Testis (tissue), 2 donors: ENCODE results near the gene IRF8.

Source experiments
- POLR2A ChIP-seq: fragments of 450-650 bp; IDR thresholded peaks from one replicate; pipeline ENCODE4 v1.6.1; 2017; ENCODE audit warnings: antibody characterized with exemption, mild to moderate bottlenecking, moderate library complexity
- TF ChIP-seq, protein P1 (sequence below), 3 experiments: fragments of 450-650 bp in 2 of 3; fragments of 200-600 bp in 1 of 3; sonication (generic) in 1 of 3; IDR thresholded peaks; one replicate each; pipeline ENCODE4 v1.5.1; 2016 to 2019; ENCODE audit warnings: antibody characterized with exemption in 3 of 3, mild to moderate bottlenecking in 2 of 3, moderate library complexity in 1 of 3

DNA sequence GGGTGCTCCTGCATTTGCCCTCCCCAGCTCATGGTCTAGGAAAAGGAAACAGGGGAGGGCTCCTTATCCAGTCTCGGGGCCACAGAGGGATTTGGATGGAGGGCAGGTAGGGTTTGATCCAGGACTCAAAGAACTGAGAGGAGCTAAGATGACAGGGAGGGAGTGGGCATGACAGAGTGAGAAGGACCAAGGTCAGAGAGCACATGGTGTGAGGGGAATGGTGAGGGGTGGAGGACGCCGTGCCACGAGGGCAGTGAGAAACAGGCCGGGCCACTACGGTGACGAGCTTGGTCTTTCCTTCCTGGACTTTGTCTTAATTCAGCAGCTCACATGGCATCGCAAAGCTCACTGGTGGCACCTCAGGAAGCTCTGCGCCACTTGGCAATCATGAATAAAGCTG, 35.2 kb downstream of the IRF8 start:
- TF ChIP-seq, protein P1, sequence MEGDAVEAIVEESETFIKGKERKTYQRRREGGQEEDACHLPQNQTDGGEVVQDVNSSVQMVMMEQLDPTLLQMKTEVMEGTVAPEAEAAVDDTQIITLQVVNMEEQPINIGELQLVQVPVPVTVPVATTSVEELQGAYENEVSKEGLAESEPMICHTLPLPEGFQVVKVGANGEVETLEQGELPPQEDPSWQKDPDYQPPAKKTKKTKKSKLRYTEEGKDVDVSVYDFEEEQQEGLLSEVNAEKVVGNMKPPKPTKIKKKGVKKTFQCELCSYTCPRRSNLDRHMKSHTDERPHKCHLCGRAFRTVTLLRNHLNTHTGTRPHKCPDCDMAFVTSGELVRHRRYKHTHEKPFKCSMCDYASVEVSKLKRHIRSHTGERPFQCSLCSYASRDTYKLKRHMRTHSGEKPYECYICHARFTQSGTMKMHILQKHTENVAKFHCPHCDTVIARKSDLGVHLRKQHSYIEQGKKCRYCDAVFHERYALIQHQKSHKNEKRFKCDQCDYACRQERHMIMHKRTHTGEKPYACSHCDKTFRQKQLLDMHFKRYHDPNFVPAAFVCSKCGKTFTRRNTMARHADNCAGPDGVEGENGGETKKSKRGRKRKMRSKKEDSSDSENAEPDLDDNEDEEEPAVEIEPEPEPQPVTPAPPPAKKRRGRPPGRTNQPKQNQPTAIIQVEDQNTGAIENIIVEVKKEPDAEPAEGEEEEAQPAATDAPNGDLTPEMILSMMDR (IDR thresholded peaks at IDR 0.05), result no peak
- TF ChIP-seq POLR2A, result no peak
